GM19397 (cell line): ENCODE results near the gene KRT27.
"Not testable (repeated sequence)": the region's sequence is repeated elsewhere in the genome, so short reads cannot be mapped to it uniquely, and the experiment has no call there.

Experiments
- ATAC-seq: cut with Tn5 transposase; IDR thresholded peaks from one replicate; pipeline ENCODE4 v1.9.1; 2021; ENCODE audit warnings: mild to moderate bottlenecking, moderate library complexity; ENCODE audit not compliant: unreplicated experiment

The KRT27 gene

DNA sequence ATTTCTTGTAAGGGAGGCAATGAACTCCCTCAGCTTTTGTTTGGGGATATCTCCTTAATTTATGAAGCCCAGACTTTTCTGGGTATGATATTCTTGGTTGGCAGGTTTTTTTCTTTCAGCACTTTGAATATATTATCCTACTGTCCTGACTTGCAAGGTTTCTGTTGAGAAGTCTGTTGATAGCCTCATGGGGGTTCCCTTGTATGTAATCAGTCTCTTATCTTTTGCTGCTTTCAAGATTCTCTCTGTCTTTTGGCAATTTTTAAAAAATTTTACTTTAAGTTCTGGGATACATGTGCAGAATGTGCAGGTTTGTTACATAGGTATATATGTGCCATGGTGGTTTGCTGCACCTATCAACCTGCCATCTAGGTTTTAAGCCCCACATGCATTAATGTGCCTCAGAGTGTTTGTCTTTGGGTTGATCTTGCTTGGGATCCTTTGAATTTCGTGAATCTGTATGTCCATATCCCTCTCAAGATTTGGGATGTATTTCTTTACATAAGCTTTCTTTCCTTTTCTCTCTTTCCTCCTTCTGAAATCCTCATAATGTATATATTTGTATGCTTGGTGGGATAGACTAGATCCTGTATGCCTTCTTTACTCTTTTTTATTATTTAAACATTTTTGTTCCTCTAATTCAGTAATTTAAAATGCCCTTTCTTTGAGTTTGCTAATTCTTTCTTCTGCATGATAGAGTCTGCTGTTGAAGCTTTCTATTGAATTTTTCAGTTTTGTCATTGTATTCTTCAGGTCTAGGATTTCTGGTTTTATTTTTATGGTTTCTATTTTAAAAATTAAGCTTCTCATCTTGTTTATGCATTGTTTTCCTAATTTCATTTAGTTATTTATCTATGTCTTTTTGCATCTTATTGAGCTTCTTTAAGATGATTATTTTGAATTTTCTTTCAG lies 22.0 kb downstream of the KRT27 start:
- ATAC-seq: no peak

DNA sequence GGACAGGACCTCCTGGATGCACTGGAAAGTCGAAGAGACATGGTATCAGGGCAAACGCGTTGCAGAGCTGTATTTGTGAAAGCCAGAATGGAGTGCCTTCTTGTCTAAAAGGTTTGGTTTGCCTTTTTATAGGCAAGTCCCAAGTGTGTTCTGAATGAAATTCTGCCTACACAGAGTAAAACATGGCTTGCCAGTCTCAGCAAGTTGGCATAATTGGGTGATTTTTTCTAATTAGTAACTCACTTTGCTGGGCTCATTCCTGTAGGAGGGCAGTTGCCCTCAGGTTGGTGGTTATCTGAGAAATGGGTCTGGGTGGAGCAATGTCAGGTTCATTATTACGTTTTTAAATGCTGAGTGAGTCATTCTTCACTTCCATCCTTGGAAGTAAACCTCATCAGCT lies 27.1 kb downstream of the KRT27 start, which contains the start of gene KRT25:
TSS of gene KRT25 (minus strand) at position 101 of the 400 bp plus-strand sequence. CDS start at position 41, 60 bp downstream.
- ATAC-seq: no peak

DNA sequence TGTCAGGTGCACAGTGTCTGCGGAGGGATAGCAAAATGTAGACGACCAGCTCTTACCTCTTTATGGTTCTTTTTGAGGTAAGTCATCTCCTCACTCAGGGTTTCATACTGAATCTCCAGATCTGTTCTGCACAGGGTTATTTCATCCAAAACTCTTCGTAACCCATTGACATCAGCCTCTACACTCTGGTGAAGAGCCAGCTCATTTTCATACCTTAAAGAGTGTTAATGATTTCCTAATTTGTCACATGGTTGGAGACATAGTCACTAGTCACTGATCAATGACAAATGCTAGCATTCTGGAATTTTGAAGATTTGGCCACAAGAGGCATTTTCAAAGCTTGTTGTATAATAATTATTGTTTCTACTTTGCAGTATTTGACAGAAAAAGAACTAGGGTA lies 28.5 kb downstream of the KRT27 start:
- ATAC-seq: no peak

DNA sequence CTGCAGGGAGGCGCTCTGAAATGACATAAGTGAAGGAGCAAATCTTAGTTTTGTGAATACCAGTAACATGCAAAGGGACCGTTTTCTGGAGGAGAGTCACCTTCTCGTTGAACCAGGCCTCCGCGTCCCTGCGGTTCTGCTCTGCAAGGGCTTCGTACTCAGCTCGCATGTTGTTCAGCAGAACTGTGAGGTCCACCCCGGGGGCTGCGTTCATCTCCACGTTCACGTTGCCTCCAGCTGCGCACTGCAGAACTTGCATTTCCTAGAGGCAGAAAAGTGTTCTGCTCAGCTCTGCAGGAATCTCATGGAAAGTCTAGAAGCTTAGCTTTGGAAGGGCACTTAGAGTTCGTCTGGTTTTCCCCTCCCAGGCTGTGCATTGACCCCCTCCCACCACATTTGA lies 31.3 kb downstream of the KRT27 start:
- no peak for ATAC-seq

DNA sequence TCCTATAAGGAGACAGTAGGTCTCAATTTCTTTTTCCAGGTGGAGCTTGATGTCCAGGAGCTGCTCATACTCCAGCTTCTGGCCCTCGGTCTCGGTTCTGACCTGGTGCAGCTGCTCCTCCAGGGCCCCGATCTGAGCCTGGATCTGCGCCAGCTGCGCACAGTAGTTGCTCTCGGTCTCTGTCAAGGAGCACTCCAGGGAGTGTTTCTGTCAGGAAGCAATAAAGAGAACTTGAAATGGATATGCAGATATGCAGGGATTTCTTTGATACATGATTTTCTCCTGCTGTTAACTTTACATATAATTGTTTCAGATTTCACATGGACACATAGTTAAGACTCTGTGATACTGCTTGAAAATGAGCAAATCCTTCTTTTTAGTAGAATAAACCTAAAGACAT lies 32.0 kb downstream of the KRT27 start:
- ATAC-seq: no peak

DNA sequence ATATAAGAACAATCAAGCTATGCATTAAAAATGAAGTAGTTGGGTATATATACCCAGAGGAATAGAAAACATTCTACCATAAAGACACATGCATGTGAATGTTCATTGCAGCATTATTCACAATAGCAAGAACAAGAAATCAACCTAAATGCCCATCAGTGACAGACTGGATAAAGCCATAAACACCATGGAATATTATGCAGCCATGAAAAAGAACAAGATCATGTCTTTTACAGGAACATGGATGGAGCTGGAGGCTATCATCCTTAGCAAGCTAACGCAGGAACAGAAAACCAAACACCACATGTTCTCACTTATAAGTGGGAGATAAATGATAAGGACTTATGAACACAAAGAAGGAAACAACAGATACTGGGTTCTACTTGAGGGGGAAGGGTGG lies 33.7 kb downstream of the KRT27 start:
- ATAC-seq: not testable (repeated sequence)

DNA sequence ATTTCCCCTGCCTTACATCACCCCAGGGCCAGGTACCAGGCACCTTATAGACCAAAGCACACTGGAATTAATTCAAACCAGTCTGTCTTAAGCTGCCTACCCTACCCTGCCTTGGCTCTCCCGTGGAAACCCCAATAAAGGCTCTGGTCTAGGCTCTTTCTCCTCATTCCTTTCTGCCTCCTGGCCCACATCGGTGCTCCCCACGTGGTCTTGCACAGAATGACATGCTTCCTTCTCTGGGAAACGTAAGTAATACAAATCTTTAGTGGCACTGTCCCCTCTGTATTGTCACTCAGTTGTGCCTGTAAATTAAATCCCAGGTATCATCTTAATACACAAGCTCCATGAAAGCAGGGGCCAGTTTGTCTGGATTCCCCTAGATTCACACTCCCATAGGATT lies 43.8 kb downstream of the KRT27 start:
- ATAC-seq: no peak

DNA sequence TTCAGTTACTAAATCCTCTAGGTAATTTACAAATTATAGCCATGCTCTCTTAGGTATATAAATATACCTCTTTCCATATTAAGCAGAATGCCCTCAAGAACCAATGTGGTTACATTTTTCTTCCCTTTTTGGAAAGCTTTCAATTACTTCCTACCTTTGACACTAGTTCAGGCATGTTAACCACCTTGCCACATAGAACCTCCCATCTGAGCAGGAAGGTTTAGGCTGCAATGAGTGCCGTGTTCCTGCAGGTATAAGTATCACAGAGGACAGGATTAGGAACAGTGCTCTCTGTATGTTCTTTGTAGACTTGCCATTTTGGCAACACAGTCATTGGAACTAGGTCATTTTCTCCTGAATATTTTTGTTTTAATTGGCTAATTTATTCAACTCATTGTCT lies 47.3 kb downstream of the KRT27 start:
- ATAC-seq: no peak

DNA sequence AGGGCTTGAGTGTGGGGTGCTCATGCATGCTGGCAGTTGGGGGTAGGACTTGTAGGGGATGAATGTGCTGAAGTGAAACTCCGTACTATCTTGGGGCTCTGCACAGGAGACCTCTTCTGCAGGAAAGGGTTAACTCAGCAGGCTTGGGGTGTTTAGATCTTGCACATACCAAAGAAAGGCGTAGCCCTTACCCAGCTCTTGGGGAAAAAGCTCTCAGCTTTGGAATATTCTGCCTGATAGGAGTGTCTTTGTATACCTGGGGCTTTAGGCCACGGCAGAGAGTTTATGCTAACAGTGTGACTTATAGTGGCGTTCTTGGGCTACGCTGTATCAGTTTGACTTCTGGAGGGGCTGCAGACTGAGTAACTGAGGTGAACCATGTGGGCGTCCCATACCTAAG lies 48.3 kb downstream of the KRT27 start:
- ATAC-seq: no peak

DNA sequence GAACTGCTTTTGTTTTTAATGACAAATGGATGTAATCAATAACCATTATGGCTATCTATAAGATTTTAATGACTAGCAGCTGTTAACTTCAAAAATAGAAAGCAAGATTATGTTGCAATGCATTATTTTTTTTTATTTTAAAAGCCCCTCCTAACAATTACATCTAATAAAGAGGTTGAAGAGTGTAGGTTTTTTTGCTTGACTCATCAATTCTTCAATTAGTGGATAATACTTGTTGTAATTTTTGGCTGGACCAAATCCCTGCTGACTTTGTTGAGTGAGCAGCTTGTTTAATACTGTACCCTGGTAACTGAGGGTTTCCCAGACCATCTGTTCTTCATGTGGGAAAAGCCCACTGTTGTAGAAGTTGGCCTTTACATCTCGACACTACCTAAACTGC lies 51.4 kb downstream of the KRT27 start:
- no peak for ATAC-seq

DNA sequence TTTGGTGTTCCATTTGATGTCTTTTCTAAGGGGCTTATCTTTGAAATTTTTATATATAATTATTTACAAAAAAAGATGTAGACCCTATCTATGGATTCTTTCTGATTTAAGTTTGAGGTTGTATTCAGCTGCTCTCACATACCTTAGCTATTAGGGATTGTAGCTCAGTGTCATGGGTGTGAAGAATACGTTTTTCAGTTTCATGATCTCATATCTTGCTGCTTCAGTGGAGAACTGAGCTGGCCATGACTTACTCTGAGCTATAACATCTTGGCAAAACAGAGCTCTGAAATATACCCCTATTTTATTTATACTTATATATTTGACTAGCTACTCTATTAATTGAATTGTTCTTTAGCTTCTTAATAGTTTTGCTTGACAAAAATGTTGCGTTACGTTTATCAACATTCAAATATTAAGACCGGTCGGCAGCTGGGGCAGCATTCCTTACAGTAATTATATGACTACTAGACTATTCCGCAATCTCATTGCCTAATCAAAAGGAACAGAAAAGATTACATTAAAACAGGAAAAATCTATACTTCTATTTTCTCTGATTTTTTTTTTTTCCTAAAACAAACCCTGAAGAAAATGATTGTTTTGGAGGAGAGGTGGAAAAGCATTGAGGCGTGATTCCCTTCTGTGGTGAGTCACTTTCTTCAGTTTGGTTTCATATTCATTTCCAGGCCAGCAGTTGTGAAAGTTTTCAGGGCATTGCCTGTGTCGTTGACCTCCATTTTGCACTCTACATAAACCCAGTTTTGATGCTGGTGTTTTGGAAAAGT lies 54.7 kb downstream of the KRT27 start:
- ATAC-seq: no peak

DNA sequence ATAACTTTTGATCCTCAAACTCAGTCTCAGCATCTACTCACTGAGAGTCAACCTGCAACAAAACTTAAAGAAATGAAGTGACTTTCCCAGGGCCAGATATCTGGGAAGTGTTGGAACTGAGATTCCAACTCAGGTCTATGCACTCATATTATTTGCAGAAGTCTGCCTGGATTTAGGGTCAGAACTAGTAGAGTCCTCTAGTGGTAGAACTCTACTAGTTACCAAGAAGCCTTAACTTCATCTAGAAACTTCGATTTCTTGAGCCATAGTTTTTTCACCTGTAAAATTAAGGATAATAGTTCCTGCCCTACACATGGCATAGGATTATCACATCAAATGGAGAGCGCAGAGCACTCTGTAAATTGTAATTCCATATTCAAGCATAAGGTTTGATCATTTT lies 55.4 kb downstream of the KRT27 start:
- ATAC-seq: no peak
